ENCODE results near the gene IL18. TPM values are rescaled to one million over a fixed set of nuclear protein-coding genes. Genes with fewer than 3 reads are reported as not detected.
"Not testable (repeated sequence)": the region's sequence is repeated elsewhere in the genome, so short reads cannot be mapped to it uniquely, and the experiment has no call there.

IL18 gene
- 1.4 TPM in 2 replicates for total RNA-seq

- intact Hi-C loops (cut with micrococcal nuclease) = no loop called here
These were observed at the start of gene IL18 for GRCh38 chr11:112163875-112164685. IL18 (minus strand) TSS chr11:112164094; CDS start chr11:112155053, 9,041 bp downstream.

GRCh38 chr11:112212710-112213109 lies 48.8 kb upstream of the IL18 start:
- intact Hi-C loops (cut with micrococcal nuclease) = no loop called here

- intact Hi-C loops (cut with micrococcal nuclease) = no loop called here
These were observed 48.4 kb upstream of the IL18 start for GRCh38 chr11:112212290-112212689.

GRCh38 chr11:112211536-112211935 lies 47.6 kb upstream of the IL18 start:
- intact Hi-C loops (cut with micrococcal nuclease) = no loop called here

GRCh38 chr11:112210890-112211289 lies 47.0 kb upstream of the IL18 start:
- intact Hi-C loops (cut with micrococcal nuclease) = no loop called here

- intact Hi-C loops (cut with micrococcal nuclease) = no loop called here
These were observed 42.2 kb upstream of the IL18 start for GRCh38 chr11:112206071-112206470.

GRCh38 chr11:112200252-112200651 lies 36.4 kb upstream of the IL18 start:
- intact Hi-C loops (cut with micrococcal nuclease) = no loop called here

- intact Hi-C loops (cut with micrococcal nuclease) = not testable (repeated sequence)
These were observed 35.2 kb upstream of the IL18 start for GRCh38 chr11:112199101-112199500.

GRCh38 chr11:112196519-112197087 lies 32.7 kb upstream of the IL18 start:
- intact Hi-C loops (cut with micrococcal nuclease) = no loop called here

GRCh38 chr11:112195951-112196351 lies 32.1 kb upstream of the IL18 start:
- intact Hi-C loops (cut with micrococcal nuclease) = no loop called here

- intact Hi-C loops (cut with micrococcal nuclease) = not testable (repeated sequence)
These were observed 31.2 kb upstream of the IL18 start for GRCh38 chr11:112195113-112195512.

GRCh38 chr11:112186304-112186703 lies 22.4 kb upstream of the IL18 start:
- intact Hi-C loops (cut with micrococcal nuclease) = no loop called here

- intact Hi-C loops (cut with micrococcal nuclease) = no loop called here
These were observed 22.0 kb upstream of the IL18 start for GRCh38 chr11:112185883-112186282.

- intact Hi-C loops (cut with micrococcal nuclease) = no loop called here
These were observed 19.0 kb upstream of the IL18 start for GRCh38 chr11:112182867-112183266.

GRCh38 chr11:112179601-112180000 lies 15.7 kb upstream of the IL18 start:
- intact Hi-C loops (cut with micrococcal nuclease) = loop anchor here (5.0 kb wide), 2 partner anchors 67 to 247 kb away; no protein-coding TSS in a partner anchor

- intact Hi-C loops (cut with micrococcal nuclease) = loop anchor here (5.0 kb wide), 2 partner anchors 67 to 247 kb away; no protein-coding TSS in a partner anchor
These were observed 15.0 kb upstream of the IL18 start for GRCh38 chr11:112178936-112179335.

GRCh38 chr11:112178428-112178827 lies 14.5 kb upstream of the IL18 start:
- intact Hi-C loops (cut with micrococcal nuclease) = loop anchor here (5.0 kb wide), 2 partner anchors 66 to 246 kb away; no protein-coding TSS in a partner anchor

GRCh38 chr11:112177589-112177988 lies 13.7 kb upstream of the IL18 start:
- intact Hi-C loops (cut with micrococcal nuclease) = loop anchor here (5.0 kb wide), 2 partner anchors 65 to 245 kb away; no protein-coding TSS in a partner anchor

GRCh38 chr11:112176077-112176476 lies 12.2 kb upstream of the IL18 start:
- intact Hi-C loops (cut with micrococcal nuclease) = loop anchor here (5.0 kb wide), 2 partner anchors 64 to 244 kb away; no protein-coding TSS in a partner anchor

- intact Hi-C loops (cut with micrococcal nuclease) = loop anchor here (5.0 kb wide), 2 partner anchors 63 to 243 kb away; no protein-coding TSS in a partner anchor
These were observed 11.7 kb upstream of the IL18 start for GRCh38 chr11:112175599-112175952.

- intact Hi-C loops (cut with micrococcal nuclease) = loop anchor here (5.0 kb wide), 2 partner anchors 63 to 243 kb away; no protein-coding TSS in a partner anchor
These were observed 11.1 kb upstream of the IL18 start, which contains the start of gene BCO2 for GRCh38 chr11:112174789-112175598. BCO2 (plus strand) TSS chr11:112175512; CDS start chr11:112175602, 90 bp downstream.
